GM21717 (cell line): ENCODE measurements around the gene MAPK8.

Experiments
- ATAC-seq: cut with Tn5 transposase; IDR thresholded peaks from one replicate; pipeline ENCODE4 v1.9.1; 2021; ENCODE audit warnings: mild to moderate bottlenecking, moderate library complexity; ENCODE audit not compliant: unreplicated experiment

Gene MAPK8

GRCh38 chr10:48446785-48447184 lies 140.3 kb downstream of the MAPK8 start:
- ATAC-seq, result no peak

- no peak for ATAC-seq
Measured at GRCh38 chr10:48447356-48448215, 141.1 kb downstream of the MAPK8 start.

- no peak for ATAC-seq
Measured at GRCh38 chr10:48448796-48449195, 142.3 kb downstream of the MAPK8 start.

DNA sequence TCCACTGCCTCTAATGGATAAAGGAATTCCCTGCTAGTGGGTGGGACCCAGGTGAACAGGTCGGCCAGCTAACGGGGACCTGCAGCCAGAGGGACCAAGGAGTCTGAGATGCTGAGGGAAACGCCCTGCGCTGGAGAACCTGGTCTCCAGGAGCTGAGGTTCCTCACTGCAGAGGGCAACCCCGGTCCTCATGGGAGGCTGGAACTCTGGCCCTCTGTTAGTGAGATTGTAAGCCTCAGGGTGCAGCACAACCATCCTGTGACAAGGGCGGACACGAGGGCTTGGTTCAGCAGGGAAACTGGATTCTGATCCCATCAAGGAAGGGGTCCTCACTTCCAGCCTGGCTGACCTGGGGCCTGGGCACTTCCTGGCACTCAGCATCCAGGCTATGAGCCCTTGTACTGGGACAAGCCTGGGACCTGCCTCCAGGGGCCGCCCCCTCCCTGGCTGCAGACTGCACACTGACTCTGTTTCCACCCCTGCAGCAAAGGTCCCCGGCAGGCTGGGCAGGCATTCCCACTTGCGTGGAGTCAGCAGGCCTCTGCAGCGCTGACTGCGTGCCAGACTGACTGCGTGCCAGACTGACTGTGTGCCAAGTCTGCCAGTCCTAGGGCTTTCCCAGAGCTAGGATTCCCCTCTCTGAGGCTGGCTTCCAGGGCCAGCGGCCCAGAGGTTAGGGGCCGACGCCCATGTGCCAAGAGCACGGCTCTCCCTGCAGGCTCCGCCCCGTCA lies 143.2 kb downstream of the MAPK8 start:
- ATAC-seq, result no peak

GRCh38 chr10:48450233-48450740 lies 143.8 kb downstream of the MAPK8 start:
- no peak for ATAC-seq

GRCh38 chr10:48450741-48451466 lies 144.4 kb downstream of the MAPK8 start:
- ATAC-seq, result no peak

- no peak for ATAC-seq
Measured at GRCh38 chr10:48451969-48452878, 145.7 kb downstream of the MAPK8 start.

DNA sequence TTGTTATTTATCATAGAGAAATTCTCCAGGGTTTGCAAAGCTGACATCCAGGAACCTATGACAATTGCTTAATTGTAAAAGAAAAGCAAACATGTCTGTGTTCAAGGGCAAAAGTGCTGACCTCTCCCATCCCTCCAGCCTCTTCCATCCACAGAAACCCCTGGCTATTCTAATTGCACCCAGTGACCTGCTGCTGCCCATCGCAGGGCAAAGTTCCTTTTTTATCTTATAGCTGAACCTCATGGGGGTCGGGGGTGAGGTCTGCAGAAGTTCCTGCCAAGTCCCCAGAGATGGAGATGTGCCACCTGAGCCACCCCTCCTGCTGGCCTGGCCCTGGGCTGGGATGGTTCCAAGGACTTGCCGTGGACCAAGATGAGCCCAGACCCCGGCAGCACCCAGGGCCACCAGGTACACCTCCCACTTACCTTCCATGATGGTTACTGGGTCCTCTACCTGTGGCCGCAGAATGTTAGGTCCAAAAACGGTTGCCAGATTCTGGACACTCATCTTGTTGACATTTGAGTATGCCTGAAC lies 146.5 kb downstream of the MAPK8 start:
- ATAC-seq, result no peak

DNA sequence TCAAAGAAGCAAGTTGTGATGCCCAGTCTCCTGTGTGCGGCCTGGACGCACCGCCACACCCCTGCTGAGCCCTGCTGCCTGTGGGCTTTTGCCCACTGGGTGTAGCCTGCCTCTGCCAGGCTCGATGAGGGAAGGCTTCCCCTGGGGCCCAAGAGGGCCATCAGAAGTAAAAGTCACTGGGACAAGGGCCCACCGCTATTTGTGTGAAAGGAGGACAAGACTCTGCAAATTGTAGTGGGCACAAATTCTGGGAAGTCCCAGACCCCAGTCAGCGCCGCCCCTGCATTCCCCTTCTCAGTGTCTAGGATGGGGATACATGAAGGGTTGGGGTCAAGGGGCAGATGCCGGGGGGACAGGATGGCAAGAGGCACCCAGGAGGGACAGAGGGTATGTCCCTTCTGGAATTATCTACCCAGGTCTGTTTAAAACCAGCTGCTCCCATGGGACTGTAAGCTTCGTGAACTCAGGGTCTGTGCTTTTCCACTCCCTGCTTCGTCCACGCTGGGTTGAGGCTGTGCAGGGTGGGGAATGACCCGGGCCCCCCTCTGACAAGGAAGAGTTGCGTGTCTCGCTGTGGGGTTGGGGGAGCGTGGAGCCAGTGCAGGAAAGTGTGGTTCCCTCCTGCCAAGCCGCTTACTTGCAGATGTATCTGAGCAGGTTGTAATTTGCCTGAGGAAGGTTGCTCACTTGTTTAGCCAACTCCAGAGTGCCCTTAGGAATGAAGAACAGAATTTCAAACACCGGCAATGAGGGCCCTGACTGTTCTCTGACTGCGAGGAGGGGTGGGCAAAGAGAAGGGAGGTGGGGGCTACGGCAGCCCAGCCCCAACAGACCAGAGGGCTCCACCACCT lies 147.2 kb downstream of the MAPK8 start:
- no peak for ATAC-seq

DNA sequence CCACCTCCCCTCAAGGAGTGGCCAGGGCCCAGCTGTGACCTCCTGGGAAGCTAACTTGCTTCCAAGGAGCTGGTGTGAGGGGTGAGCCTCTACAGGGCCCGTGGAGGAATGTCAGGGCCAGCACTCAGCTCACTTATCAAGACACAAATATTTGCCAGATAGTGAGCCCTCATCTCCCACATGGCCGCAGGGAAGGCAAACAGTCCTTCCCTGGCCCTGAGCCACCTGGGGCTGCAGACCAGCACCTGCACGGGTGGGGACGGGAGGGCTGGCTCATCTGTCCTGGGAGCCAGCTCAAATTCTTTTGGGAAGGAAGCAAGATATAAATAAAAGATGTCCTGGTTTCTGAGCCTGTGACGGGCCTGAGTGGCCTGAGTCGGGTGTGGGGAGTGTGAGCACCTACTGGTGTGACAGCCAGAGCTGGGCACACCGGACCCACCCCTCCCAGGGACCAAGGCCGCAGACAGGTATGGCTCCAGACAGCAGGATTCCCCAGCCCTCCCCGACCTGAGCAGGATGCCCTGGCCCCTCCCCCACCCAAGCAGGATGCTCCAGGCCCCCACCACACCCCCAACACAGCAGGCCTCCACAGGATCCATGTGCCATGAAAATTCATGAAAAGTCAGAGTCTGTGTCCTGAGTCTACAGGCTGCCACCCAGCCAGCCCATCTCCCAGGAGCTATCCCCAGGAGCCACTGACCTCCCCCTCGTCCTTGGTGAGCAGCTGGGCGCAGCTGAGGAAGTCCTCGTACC lies 148.0 kb downstream of the MAPK8 start:
- no peak for ATAC-seq

DNA sequence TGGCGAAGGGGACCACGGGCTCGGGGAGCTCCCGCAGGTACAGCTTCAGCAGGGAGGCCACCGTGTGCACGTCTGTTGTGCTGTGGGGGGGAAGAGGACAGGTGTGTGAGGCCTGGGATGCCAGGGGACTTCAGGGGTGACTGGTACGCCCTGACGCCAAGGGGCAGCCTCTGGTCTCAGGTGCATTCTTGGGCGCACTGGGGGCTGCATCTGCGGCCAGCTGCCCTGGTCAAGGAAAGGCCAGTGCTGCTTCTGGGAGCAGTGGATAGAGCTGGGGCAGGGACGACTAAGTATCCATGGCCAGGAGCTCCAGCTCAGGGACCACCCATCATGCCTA lies 148.5 kb downstream of the MAPK8 start:
- no peak for ATAC-seq

DNA sequence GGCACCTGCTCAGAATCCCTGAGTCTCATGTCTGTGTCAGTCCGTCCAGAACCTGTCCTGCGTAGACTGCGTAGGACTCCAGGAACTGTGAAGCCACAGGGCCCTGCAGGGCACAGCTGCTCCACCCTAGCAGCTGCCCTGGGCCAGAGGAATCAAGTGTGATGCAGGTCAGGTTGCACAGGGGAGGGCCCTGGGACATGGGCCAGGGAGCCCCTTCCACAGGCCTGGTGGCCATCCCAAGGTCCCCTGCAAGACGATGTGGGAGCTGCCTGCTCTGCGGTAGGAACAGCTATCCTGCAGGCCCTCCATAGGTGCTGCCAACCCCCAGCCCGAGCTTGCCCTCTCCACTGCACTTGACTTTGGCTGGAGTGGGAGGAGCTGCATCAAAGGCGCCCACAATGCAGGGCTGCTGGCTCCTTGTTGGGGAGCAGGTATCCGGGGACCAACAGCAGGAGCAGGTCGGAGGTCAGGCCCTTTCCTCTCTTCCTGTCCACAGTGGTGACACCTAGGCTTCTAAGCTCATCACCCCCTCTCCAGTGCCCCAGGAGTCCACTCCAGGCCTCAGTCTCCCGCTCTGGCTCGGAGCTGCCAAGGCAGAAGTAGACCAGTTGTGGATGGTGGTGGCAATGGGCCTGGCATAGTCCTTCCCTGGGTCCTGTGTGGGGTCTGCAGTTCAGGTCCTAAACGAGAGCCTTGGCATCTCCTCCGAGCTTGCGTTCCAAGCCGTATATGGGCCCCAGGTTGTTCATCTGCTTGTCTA lies 149.1 kb downstream of the MAPK8 start:
- ATAC-seq, result no peak

DNA sequence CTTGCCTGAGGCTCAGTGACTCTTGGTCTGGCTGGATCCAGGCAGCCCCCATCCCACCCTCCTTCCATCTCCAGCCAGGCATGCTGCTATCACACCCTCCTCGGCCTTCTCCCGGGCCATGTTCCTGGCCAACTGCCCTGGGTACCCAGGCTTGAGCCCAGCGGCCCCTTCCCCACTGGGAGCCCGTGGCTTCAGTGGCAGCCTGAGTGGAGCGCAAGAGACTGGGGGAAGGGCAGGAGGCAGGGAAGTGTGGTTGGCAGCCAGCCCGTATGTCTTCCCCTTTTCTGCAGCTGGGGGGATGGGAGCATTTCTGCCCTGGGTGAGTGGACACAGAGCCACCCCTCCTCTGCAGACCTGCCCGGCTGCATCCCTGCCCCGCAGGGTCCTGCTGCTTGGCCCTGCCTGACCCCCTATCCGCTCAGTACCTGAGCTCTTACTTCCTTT lies 149.9 kb downstream of the MAPK8 start:
- ATAC-seq, result no peak

- no peak for ATAC-seq
Measured at GRCh38 chr10:48456808-48457761, 150.6 kb downstream of the MAPK8 start.

GRCh38 chr10:48457949-48458661 lies 151.6 kb downstream of the MAPK8 start:
- ATAC-seq, result no peak

GRCh38 chr10:48458662-48459048 lies 152.2 kb downstream of the MAPK8 start:
- ATAC-seq, result no peak
